ENCODE measurements around the gene GAMT. TPM values are rescaled to one million over a fixed set of nuclear protein-coding genes. Genes with fewer than 3 reads are reported as not detected.

The GAMT gene
- total RNA-seq, 3 donors from 2014 or later: 1.6 to 7.0 (median 2.1) TPM

- ATAC-seq (no peak), DNase-seq (no peak)
- intact Hi-C loops (cut with DNase I, micrococcal nuclease): no loop called here
- Histone ChIP-seq H3K4me1 (ENCODE audit: low read depth) (no peaks in the 10 kb centered on the region), H3K4me3 (no peak overlapping the region), H3K36me3 (ENCODE audit: low read depth) (peaks cover 2% of the 10 kb centered on the region), H3K9me3 (no peaks in the 10 kb centered on the region)
- no peak for TF ChIP-seq CTCF (IDR thresholded peaks at IDR 0.05)
Measured at GRCh38 chr19:1376415-1376805, 24.9 kb downstream of the GAMT start.

GRCh38 chr19:1374250-1374577 lies 27.1 kb downstream of the GAMT start:
- H3K9me3 ChIP-seq: no peaks in the 10 kb centered on the region
- intact Hi-C loops (cut with DNase I, micrococcal nuclease): no loop called here
- H3K4me1 ChIP-seq (ENCODE audit: low read depth): no peaks in the 10 kb centered on the region
- DNase-seq (no peak), ATAC-seq (no peak)
- no peak for TF ChIP-seq CTCF (IDR thresholded peaks at IDR 0.05)
- no peak overlapping the region for H3K4me3 ChIP-seq
- H3K36me3 ChIP-seq (ENCODE audit: low read depth): peaks cover 7% of the 10 kb centered on the region

- Histone ChIP-seq H3K4me1 (ENCODE audit: low read depth) (no peaks in the 10 kb centered on the region), H3K9me3 (no peaks in the 10 kb centered on the region), H3K4me3 (no peak overlapping the region), H3K36me3 (ENCODE audit: low read depth) (peaks cover 7% of the 10 kb centered on the region)
- ATAC-seq: peak; percentile 14
- intact Hi-C loops (cut with DNase I, micrococcal nuclease): no loop called here
- no peak for TF ChIP-seq CTCF (IDR thresholded peaks at IDR 0.05)
- DNase-seq: no peak
Measured at GRCh38 chr19:1373534-1374249, 27.6 kb downstream of the GAMT start.

GRCh38 chr19:1373042-1373533 lies 28.3 kb downstream of the GAMT start:
- H3K9me3 ChIP-seq: no peaks in the 10 kb centered on the region
- peaks cover 7% of the 10 kb centered on the region for H3K36me3 ChIP-seq (ENCODE audit: low read depth)
- H3K4me3 ChIP-seq: no peak overlapping the region
- no peaks in the 10 kb centered on the region for H3K4me1 ChIP-seq (ENCODE audit: low read depth)
- intact Hi-C loops (cut with DNase I, micrococcal nuclease): no loop called here
- no peak for DNase-seq
- TF ChIP-seq CTCF (IDR thresholded peaks at IDR 0.05): no peak
- ATAC-seq: no peak

GRCh38 chr19:1370579-1371361 lies 30.6 kb downstream of the GAMT start:
- intact Hi-C loops (cut with DNase I, micrococcal nuclease): no loop called here
- ATAC-seq (no peak), DNase-seq (no peak)
- Histone ChIP-seq H3K4me1 (ENCODE audit: low read depth) (no peaks in the 10 kb centered on the region), H3K9me3 (no peaks in the 10 kb centered on the region), H3K36me3 (ENCODE audit: low read depth) (peaks cover 11% of the 10 kb centered on the region), H3K4me3 (no peak overlapping the region)
- TF ChIP-seq CTCF (IDR thresholded peaks at IDR 0.05): no peak

Data from mucosa of descending colon (tissue), 3 donors.